ENCODE data around the gene SOX10.
"Not testable (repeated sequence)": the region's sequence is repeated elsewhere in the genome, so short reads cannot be mapped to it uniquely, and the experiment has no call there.

The SOX10 gene

GRCh38 chr22:37959231-37959825, 25.0 kb downstream of the SOX10 start:
- DNase-seq: no peak

DNA sequence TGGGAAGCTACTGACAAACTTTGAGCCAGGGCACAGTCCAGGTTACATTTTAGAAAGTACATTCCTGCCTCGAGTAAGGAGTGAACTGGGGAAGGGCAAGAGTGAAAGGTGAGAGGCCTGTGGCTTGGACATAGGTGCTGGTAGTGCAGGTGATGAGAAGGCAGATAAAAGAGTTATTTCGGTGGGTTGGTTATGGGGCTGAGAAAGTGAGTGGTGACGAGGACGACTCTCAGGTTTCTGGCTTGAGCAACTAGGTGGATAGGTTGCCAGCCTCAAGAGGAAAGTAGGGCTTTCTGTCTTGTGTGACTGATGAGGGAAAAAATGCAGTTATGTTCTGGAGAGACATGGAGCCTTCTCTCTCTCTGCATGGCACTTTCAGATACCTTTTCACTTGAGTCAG, 27.1 kb downstream of the SOX10 start:
- DNase-seq: no peak

DNA sequence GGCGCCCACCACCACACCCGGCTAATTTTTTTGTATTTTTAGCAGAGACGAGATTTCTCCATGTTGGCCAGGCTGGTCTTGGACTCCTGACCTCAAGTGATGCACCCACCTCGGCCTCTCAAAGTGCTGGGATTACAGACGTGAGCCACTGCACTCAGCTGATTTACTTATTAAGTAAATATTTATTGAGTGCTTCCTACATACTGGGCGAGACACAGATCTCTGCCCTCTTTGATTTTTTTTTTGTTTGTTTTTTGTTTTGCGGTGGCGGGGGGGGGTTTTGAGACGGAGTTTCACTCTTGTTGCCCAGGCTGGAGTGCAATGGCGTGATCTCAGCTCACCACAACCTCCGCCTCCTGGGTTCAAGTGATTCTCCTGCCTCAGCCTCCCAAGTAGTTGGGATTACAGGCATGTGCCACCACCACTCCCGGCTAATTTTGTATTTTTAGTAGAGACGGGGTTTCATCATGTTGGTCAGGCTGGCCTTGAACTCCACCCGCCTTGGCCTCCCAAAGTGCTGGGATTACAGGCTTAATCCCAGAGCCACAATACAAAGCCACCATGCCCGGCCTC, 28.4 kb downstream of the SOX10 start:
- not testable (repeated sequence) for DNase-seq

GRCh38 chr22:37954686-37955085, 29.7 kb downstream of the SOX10 start:
- no peak for DNase-seq

DNA sequence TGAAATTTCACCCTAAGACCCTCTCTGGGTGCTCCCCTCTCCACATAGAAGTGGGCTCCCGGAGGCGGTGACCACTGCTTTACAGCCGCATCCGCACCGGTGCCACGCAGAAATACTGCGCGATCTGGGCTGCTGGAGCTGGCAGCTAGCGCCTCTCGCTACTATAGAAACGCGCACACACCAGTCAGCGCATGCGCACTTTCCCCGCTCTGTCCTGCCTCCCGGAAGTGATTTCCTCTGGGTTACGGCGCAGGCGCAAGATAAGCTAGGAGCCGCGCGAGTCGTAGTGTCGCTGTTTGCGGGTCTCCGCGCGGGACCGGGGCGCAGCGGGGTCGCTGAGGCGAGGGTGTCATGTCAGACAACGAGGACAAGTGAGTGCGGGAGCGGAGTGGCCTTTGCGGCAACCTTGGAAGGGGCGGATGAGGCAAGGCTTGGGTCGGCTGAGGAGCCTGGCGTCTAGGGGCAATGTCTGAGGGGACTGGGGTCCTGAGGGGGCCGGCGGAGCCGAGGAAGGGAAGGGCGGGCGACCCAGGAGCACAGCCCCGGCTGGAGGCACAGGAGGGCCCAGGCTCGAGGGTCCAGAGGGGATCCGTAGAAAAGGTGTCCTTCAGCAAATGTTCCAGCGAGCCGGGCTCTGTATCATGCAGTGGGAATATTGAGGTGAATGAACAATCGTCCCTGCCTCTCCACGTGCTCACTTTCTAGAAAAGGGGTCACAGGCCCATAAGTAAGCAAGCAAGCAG, 30.7 kb downstream of the SOX10 start, which contains the start of the genes C22orf23 and POLR2F:
Gene C22orf23 (minus strand): TSS at position 165 of the 743 bp plus-strand sequence. CDS start 452 bp downstream, outside the sequence.
Gene POLR2F (plus strand): TSS at position 263 of the 743 bp plus-strand sequence. CDS start 89 bp downstream, at position 352.
- DNase-seq: peak; percentile 96

DNA sequence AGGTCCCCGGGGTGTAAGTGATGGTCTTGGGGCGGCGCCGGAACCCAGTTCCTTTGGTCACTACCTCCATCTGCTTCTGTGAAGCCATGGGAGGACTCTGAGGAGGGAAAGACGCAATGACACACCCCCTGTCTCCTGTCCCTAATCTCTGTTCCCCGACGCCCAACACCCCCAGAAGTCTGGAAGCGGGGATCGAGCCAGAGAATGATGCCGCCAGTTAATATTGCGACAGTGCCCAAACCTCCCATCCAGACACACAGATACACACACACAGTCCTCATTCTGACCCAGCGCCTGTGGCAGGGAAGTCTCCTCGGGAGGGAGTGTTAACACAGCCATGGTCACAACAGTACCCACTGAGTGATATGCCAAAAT, 31.3 kb downstream of the SOX10 start:
- DNase-seq: no peak

DNA sequence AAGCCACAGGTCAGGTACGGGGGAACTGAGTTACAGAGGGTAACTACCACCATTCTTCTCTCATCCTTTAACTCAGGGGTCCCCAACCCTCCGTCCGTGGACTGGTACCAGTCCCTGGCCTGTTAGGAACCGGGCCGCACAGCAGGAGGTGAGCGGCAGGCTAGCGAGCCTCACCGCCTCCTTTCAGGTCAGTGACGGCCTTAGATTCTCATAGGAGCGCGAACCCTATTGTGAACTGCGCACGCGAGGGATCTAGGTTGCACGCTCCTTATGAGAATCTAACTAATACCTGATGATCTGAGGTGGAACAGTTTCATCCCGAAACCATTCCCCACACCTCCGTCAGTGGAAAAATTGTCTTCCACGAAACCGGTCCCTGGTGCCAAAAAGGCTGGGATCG, 31.7 kb downstream of the SOX10 start:
- DNase-seq: not testable (repeated sequence)

GRCh38 chr22:37951305-37951704, 33.0 kb downstream of the SOX10 start:
- no peak for DNase-seq

DNA sequence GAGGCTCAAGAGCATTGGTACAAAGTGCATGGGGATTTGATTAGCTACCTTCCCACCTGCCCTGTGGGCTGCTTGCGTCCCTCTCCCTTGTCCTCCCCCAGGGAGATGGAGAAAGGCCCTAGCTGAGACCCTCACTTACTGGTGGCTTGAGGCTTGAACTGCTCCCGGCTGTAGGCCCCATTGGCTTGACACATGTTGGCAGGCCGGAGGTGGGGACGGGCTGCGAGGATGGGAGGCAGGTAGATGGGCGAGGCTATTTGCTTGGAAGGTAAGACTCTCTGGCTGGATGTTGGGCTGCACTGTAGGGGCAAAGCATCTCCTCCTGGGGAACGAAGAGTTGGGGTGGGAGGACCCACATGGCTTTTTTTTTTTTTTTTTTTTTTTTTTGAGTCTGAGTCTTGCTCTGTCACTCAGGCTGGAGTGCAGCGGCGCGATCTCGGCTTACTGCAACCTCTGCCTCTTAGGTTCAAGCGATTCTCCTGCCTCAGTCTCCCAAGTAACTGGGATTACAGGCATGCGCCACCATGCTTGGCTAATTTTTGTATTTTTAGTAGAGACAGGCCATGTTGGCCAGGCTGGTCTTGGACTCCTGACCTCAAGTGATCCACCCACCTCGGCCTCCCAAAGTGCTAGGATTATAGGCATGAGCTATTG, 37.1 kb downstream of the SOX10 start:
- DNase-seq: not testable (repeated sequence)

DNA sequence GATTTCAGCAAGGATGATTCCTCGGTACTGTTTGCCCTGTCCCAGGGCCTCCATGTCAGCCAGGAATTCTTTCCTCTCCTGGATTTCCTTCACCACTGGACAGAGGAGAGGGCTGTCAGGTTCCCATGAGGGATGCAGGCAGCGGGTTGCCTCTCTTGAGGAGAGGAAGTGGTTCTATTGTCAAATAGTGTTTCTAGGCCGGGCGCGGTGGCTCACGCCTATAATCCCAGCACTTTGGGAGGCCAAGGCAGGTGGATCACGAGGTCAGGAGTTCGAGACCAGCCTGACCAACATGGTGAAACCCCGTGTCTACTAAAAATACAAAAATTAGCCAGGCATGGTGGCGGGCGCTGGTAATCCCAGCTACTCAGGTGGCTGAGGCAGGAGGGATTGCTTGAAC, 39.9 kb downstream of the SOX10 start:
- not testable (repeated sequence) for DNase-seq

- DNase-seq: no peak
Observed at GRCh38 chr22:37943825-37944198, 40.5 kb downstream of the SOX10 start.

- DNase-seq: no peak
Observed at GRCh38 chr22:37943136-37943824, 41.1 kb downstream of the SOX10 start.

GRCh38 chr22:37942133-37942532, 42.2 kb downstream of the SOX10 start:
- DNase-seq: no peak

GRCh38 chr22:37940698-37941376, 43.5 kb downstream of the SOX10 start:
- no peak for DNase-seq

DNA sequence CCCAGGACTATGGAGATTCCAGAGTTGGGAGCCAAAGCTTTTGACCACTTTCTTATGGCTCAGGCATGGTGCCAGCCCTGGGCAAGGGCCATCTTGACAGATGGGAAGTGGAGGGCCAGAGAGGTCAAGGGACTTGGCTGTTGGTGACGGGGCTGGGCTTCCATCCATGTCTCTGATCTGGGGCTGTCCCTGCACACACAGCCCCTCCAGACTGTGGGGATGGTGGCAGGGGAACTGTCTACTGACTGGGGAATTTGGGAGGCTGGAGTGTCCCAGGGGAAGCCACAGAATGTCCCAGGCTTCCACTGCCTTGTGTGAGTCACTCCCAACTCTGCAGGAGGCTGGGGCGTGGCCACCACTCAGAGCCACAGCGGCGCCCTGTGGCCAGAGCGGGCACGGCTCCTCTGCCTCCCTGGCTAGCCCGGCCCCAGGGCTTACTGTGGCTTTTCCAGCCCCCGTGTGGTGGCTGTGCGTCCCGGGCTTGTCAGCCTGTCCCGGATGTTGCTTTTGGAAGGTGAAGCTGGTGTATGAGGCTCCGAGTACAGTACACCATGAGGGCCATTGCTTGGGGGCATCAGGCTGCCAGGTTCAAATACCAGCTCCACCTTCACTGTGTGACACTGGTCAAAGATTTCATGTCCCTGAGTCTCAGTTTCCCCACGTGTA, 50.5 kb downstream of the SOX10 start:
- peak; percentile 67 for DNase-seq

GRCh38 chr22:37932821-37933578, 51.4 kb downstream of the SOX10 start:
- no peak for DNase-seq

GRCh38 chr22:37932401-37932800, 52.0 kb downstream of the SOX10 start:
- DNase-seq: no peak

- no peak for DNase-seq
Observed at GRCh38 chr22:37931893-37932389, 52.4 kb downstream of the SOX10 start.

GRCh38 chr22:37930952-37931440, 53.4 kb downstream of the SOX10 start:
- no peak for DNase-seq

DNA sequence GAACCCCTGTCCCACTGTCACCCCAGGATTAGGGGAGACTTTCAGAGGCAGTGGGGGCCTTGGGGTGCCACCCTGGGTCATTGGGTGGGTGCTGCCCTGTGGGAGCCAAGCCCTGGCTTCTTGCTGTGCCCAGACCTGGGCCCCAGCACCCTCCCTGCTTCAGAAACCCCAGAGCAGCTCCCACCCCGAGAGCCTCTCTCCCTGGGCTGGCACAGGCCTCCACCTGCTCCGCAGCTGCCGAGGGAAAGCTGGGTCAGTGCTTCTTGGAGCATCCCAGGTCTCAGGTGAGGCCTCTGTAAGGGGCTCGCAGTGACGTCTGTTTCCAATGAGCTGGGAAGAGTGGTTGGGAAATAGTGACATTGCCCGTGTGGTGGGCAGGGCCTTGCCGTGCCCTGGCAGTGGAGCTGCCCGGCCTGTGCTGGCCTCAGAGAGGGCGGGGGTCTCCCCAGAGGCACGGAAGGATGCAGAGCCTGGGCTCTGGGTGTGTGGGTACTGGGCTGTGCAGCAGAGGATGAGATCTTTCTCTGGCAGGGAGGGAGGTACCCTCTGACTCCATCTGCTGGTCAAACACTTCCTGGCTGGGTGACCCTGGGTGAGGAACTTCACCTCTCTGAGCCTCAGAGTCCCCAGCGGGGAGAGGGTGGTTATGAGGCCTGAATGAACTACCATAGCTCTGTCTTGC, 53.9 kb downstream of the SOX10 start:
- no peak for DNase-seq

All from T-helper 9 cell (primary cell).